ENCODE measurements around the gene CDH5. TPM values are rescaled to one million over a fixed set of nuclear protein-coding genes. Genes with fewer than 3 reads are reported as not detected.

CDH5 gene
- total RNA-seq, 1 donor from 2014 or later: 13.5 TPM

DNA sequence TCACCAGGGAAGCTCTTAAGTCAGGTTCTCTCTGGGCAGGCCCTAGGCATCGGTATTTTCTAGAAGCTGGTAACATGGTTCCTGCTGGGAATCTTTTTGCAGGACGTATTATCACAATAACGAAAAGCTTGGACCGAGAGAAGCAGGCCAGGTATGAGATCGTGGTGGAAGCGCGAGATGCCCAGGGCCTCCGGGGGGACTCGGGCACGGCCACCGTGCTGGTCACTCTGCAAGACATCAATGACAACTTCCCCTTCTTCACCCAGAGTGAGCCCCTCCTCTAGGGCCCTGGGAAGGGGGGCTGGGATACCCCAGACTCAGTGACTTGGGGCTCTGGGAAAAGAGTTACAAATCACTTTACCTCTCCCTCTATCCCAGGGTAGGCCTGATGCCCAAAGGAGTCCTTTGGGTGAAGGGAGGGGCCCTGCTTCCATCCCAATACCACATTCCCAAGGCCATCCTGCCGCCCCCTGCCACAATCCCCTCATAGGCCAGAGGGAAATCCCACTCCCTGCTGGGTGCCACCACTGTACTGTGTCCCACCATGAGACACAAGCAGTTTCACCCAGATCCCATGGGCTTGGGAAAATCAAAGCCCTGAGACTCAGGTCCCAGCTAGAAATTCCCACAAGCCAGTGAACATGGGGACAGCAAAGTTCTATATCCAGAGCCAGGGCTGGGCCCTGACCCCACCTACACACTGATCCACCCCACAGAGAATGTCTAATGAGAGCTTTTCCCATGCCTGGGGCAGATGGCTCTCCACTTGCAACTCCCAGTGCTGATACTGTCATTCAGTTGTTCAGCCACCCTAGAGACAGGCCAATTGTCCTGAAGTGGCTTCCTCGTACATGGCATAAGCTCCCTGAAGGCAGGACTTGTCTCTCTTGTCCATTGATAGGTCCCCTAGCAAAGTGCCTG is 23.0 kb downstream of the CDH5 start:
- peak; percentile 27 for DNase-seq (ENCODE audit: low spot score)
- ATAC-seq: no peak

DNA sequence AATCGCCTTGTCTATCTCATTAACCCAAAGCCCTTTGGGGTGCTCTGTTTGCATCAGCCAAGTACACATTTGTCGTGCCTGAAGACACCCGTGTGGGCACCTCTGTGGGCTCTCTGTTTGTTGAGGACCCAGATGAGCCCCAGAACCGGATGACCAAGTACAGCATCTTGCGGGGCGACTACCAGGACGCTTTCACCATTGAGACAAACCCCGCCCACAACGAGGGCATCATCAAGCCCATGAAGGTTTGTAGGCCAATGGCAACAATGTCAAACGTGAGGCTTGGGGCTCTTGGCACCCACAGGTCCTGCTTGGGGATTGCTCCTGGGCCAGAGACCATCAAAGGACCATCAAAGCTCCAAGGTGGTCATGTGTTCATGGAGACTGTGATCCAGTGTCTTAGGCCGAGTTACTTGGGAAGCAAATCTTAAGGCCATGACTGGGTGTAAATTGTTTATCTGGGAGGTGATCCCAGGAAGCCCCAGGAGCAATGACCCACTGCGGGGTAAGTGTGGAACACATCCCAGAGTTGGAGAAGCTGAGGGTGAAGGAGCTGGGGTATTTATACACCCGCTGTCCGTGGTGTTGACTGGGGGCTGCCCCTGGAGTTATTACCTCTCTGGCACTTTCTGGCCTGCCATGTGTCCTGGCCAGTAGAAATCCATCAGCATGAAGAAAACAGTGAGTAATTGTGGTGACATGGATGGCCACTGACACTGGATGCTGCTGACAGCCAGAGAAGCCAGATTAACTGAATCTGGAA is 24.0 kb downstream of the CDH5 start:
- DNase-seq (ENCODE audit: low spot score) (peak; percentile 30), ATAC-seq (no peak)

DNA sequence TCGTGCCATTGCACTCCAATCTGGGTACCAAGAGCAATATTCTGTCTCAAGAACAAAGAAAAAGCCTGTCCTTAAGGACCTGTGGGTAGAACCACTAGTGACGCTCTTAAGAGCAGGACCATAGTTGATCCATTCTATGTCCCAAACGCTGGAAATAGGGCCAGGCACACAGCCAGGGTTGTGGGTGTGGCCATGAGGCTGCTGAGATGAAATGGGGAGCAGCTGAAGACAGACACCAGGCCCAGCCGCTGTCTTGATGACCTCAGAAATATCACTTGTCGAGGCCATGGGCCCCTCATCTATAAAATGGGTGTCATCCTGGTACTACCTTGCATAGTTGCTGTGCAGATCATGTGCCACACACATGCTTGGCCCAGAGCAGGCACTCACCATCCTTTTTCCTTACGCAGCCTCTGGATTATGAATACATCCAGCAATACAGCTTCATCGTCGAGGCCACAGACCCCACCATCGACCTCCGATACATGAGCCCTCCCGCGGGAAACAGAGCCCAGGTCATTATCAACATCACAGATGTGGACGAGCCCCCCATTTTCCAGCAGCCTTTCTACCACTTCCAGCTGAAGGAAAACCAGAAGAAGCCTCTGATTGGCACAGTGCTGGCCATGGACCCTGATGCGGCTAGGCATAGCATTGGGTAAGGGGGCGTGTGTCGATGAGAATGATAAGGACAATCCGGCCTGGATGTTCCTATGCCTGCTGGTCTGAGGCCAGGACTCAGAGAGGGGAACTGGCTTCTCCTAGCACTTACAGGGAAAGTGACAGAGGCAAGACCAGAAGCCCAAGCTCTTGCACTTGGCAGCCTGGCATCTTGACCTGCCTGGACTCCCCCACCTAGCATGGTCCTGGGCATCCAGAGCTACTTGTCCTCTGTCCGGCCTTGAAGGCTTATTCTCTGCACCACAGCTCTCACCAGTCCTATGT is 25.5 kb downstream of the CDH5 start:
- DNase-seq (ENCODE audit: low spot score) (no peak), ATAC-seq (no peak)

DNA sequence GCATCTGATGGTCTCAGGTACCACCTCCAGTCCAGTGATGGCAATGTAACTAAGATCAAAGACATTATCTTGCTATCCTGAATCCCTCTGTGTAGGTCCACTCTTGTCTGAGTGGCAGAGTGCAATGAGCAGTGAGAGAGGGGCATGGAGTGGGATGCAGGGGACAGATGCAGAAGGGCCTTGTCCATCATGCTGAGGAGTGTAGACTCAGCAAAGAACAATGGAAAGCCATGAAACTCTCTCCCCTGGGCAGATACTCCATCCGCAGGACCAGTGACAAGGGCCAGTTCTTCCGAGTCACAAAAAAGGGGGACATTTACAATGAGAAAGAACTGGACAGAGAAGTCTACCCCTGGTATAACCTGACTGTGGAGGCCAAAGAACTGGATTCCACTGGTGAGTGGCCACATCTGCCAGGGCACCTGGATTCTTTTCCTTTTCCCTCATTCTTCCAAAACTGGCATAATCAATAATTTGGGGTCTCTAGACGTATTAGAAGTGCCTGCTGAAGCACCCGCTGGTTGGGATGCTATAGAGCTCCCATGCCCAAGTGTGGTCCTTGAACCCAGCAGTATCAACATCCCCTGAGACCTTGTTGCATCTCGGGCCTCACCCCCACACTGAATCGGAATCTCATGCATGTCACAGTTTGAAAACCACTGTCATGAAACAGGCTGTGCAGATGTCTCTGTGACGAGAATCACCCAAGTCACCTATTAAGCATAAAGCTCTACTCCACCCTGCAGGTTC is 29.5 kb downstream of the CDH5 start:
- ATAC-seq: no peak

DNA sequence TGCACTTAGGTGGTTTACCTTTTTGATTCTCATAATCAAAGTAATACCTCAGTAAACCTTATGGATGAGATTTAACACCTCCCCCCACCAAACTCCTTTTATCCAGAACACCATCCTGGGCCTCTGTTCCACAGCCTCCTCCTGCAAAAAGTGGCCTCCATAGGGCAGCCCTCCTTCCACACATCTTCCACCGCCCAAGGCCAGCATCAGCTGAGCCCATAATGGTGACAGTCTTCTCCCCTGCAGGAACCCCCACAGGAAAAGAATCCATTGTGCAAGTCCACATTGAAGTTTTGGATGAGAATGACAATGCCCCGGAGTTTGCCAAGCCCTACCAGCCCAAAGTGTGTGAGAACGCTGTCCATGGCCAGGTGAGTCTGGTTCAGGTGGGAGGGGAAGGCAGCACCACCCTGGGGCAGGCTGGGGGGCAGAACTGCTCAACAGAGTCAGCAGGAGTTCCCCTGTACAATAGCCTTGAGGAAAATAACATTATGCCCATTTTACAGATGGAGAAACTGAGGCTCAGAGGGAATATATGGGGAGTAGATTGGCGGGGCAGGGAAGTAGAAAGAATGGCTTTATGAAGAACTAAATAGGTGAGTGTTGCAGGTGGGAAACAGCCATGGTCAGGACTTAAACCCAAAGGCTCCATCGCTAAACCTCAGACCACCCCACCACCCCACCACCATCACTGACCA is 31.4 kb downstream of the CDH5 start:
- DNase-seq (ENCODE audit: low spot score): no peak
- ATAC-seq: no peak

More for the DNA sequence above, 29.5 kb downstream of the CDH5 start:
- no peak for DNase-seq (ENCODE audit: low spot score)

DNA sequence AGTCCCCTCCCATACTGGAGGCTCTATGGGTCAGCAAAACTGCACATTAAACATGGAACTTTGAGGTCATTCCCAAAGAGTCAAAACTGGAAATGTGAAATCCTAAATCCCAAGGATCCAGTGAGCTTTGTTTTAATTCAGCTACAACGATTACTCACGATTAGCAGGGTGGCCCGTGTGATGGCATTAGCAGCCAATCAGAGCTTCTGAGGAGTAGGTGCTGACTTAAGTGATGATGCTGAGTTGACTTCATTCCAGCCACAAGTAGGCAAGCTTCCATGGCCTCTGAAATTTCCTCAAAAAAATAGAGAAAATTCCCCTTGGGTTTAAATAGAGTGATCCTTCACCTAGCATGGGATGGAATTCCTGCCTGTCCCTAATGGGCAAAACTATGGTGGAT is 32.5 kb downstream of the CDH5 start:
- DNase-seq (ENCODE audit: low spot score) (no peak), ATAC-seq (no peak)

DNA sequence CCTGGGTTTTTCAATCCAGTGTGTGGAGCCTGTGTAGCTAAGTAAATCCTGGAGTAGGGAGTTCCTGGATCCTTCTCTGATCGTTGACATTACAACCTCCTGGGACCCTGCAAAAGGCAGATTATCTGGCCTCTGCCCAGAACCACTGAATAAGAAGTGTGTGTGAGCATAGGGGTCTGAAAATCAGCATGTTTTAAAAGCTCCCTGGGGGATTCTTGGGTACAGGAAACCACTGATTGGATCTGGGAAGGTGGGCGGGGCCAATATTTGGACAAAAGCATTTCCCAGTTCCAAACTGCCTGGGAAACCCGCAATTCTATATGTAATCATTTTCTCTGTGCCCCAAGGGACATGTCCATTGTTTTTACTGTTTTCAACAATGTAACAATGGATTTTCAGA is 33.4 kb downstream of the CDH5 start:
- ATAC-seq (no peak), DNase-seq (ENCODE audit: low spot score) (no peak)

DNA sequence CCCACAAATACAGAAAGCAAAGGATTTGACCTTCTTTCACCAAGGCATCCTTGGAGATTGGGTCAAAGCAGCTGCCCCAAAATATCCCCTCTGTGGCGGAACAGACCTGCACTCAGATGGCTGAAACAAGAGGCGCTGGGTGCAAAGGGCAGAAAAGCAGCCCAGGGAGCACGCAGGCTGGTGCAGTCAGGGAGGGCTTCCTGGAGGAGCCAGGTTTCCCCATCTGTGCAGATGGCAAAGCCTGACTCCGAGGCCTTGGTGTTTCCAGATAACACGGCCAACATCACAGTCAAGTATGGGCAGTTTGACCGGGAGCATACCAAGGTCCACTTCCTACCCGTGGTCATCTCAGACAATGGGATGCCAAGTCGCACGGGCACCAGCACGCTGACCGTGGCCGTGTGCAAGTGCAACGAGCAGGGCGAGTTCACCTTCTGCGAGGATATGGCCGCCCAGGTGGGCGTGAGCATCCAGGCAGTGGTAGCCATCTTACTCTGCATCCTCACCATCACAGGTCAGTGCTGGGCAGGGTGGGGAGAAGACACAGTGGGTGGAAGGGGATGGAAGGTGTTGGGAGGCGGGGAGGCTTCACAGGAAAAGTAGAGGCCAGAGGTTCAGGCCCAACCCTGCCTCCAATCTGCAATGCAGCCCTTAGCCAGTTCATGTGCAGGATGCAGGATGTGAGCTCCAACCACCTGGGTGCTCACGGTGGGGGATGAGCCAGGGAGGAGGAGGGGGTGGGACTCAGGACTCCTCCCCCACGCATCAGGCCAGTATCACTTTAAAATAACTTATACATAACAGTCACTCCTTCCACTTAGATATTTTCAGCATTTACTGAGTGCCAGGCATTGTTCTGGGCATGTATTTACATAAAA is 34.3 kb downstream of the CDH5 start:
- ATAC-seq (no peak), DNase-seq (ENCODE audit: low spot score) (no peak)

DNA sequence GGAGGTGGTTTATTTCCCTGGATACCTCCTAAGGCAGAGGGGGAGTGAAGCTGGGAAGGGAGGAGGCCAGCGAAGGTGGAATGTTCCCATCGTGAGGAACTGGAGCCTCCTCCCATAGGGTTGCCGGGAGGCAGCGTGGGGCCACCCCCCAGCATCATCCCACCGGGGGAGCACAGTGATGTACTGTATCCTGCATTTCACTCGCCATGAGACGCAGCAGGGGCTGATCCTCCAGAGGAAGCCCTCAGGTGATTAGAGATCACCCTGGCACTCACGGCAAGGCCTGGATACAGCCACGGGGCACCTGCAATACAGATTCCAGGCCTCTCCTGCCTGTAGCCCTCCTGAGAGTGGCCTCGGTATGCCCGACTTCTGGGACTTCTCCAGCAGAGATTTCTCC is 35.1 kb downstream of the CDH5 start:
- ATAC-seq (no peak), DNase-seq (ENCODE audit: low spot score) (no peak)

DNA sequence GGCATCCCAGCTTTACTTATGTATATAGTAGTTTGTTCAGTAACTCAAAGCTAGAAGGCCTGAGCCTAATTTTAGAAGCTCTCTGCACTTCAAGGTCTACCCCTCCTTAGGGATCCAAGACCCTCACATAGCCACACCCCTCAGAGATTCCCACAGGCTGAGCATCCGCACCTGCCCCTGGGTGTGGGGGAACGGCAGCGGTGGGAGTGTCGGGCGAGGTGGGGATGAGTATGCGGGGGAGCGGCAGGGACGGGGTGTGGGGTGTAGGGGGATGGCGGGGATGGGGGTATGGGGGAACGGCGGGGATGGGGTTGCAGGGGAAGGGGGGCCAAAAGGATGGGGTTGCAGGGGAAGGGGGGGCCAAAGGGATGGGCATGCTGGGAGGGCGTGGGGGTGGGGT is 35.7 kb downstream of the CDH5 start:
- DNase-seq (ENCODE audit: low spot score): no peak
- ATAC-seq: no peak

DNA sequence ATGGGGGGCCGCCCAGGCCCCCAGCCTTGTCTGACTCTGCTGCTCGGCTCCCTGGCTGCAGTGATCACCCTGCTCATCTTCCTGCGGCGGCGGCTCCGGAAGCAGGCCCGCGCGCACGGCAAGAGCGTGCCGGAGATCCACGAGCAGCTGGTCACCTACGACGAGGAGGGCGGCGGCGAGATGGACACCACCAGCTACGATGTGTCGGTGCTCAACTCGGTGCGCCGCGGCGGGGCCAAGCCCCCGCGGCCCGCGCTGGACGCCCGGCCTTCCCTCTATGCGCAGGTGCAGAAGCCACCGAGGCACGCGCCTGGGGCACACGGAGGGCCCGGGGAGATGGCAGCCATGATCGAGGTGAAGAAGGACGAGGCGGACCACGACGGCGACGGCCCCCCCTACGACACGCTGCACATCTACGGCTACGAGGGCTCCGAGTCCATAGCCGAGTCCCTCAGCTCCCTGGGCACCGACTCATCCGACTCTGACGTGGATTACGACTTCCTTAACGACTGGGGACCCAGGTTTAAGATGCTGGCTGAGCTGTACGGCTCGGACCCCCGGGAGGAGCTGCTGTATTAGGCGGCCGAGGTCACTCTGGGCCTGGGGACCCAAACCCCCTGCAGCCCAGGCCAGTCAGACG is 36.2 kb downstream of the CDH5 start:
- DNase-seq (ENCODE audit: low spot score) (no peak), ATAC-seq (no peak)

DNA sequence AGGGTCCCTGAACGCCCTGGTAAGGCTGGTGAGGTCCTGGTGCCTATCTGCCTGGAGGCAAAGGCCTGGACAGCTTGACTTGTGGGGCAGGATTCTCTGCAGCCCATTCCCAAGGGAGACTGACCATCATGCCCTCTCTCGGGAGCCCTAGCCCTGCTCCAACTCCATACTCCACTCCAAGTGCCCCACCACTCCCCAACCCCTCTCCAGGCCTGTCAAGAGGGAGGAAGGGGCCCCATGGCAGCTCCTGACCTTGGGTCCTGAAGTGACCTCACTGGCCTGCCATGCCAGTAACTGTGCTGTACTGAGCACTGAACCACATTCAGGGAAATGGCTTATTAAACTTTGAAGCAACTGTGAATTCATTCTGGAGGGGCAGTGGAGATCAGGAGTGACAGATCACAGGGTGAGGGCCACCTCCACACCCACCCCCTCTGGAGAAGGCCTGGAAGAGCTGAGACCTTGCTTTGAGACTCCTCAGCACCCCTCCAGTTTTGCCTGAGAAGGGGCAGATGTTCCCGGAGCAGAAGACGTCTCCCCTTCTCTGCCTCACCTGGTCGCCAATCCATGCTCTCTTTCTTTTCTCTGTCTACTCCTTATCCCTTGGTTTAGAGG is 37.1 kb downstream of the CDH5 start:
- DNase-seq (ENCODE audit: low spot score): no peak

DNA sequence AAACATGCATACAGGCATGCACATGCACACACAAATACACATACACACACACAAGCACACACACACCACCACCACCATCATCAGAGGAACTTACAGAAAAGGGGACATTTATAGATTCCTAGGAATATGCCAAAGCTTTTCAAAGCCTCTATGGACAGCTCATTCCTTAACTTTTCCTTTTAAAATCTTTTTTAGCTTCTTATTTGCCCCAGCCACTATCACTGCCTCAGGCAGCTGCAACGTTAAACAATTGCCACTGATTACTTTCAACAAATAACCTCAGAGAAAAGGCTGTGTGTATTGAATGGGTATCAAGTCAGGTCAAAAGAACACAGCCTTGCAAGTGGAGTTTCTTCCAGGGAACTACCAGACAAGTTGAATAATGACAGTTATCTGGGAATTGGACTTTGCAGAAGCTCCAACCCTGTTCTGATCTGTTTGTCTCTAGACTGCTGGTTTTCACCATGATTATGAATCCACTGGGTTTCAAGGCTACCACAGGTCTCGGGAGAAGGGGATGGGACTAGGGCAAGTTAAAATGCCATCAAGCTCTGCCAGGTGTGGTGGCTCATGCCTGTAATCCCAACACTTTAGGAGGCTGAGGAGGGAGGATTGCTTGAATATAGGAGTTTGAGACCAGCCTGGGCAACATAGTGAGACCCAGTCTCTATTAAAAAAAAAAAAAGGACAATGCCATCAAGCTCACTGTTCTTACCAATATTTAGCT is 38.7 kb downstream of the CDH5 start:
- ATAC-seq (no peak), DNase-seq (ENCODE audit: low spot score) (no peak)

More for the DNA sequence above, 37.1 kb downstream of the CDH5 start:
- no peak for ATAC-seq

DNA sequence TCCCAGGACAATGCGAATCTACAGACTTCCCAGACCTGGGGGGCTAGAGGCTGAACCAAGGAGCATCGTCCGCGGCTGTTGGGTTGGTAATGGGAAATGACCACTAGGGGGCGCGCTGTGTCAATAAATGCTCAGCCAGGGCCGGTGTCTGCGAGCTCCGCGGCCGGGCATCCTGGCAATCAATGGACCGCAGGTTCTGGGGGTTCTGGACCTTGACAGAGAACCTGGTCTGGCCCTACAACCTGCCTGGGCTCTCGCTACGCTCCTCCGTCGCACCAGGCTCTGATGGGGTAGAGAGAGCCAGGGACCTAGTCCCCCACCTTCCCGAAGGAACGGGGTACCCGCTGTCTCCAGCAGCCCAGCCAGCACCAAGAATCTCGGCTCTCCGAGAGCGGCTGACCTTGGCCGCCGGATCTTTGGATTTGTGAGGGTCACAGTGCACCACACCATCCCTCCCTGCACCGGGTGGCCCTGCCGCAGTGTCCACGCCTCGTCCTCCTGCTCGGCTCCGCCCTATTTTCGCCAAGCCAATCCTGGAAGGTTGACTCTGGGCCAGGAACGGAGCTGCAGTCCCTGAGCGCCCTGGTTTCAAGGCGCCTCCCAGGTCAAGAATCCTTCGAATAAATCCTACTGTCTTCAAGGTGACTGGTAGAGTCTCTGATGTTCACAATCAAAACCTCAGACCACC is 40.2 kb downstream of the CDH5 start:
- ATAC-seq: peak; percentile 94
- peak; percentile 82 for DNase-seq (ENCODE audit: low spot score)

DNA sequence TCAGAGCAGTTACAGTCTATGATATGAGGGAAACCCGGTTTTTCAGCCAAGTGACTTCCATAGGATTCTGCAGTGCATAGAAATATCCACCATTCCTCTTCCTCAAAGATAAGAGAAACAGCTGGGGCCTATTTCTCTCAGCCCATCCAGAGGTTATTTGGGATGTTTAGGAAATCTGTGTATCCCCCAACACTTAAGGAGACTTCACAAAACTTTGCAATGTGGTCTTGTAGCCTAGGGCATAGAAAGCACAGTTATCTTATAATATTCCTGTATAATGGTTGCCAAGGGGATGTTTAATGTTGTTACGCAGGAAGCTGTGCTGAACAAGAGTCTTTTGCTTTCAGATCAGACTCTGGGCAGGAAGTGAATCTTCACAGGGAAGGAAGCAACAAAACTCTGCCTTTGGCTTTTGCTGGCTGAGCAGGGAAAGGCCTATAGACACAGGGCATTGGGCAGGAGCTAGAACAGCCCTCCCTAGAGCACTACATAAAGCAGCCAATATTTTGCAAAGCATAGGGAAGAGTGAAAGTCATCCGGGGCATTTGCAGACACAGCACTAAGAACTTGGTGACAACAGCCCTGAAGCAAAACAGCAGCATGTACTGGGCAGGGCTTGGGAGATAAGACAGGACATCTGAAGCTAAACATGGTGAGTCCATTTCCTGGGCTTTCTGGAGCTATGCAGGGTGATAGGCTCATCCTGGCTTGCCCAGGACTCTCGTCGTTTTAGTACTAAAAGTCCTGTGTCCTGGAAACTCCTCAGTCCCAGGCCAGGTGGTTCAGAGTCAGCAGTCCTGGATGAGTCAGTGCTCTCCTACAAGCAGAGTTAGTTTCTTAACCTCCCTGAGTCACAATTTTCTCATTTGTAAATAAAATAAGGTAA is 41.9 kb downstream of the CDH5 start:
- ATAC-seq: peak; percentile 38
- DNase-seq (ENCODE audit: low spot score): no peak

Data from left lobe of liver (tissue), 2 donors.